Mucosa of descending colon (tissue), 3 donors: ENCODE measurements around the gene DLX1. TPM values are rescaled to one million over a fixed set of nuclear protein-coding genes. Genes with fewer than 3 reads are reported as not detected.

Experiments
- ATAC-seq: fragments of 200-7000 bp; cut with Tn5 transposase; one replicate; pipeline ENCODE4 v1.9.1; 2020; ENCODE audit warnings: mild to moderate bottlenecking, moderate library complexity
- DNase-seq, 3 donors: peaks; one replicate each; pipeline ENCODE4 v3.0.0-alpha.2; 2020
- H3K36me3 ChIP-seq: fragments of 200-600 bp; one replicate; pipeline ENCODE4 v1.8.0; 2021; ENCODE audit warnings: low read depth, mild to moderate bottlenecking
- H3K4me1 ChIP-seq: fragments of 200-600 bp; one replicate; pipeline ENCODE4 v1.8.0; 2021; ENCODE audit warnings: low read depth, mild to moderate bottlenecking
- H3K4me3 ChIP-seq: fragments of 200-600 bp; one replicate; pipeline ENCODE4 v1.8.0; 2021; ENCODE audit warnings: mild to moderate bottlenecking
- H3K9me3 ChIP-seq: fragments of 200-600 bp; one replicate; pipeline ENCODE4 v1.8.0; 2021; ENCODE audit warnings: mild to moderate bottlenecking
- intact Hi-C, 2 donors: fragments of 100-400 bp; cut with DNase I in 1 of 2; cut with micrococcal nuclease in 1 of 2; formaldehyde crosslinking; loops; one replicate each; pipeline versions ENCODE4 v1.11.0 to v1.11.1; 2022; cut with DNase I, micrococcal nuclease
- total RNA-seq, 3 donors: library from RNA; stranded (reverse); fragmentation: NEBNext Ultra II Directional in 2 of 3; extraction: Animal tissue kit (Norgen Biotek cat#: 25700) in 2 of 3; gene quantifications; one replicate each; pipeline versions ENCODE4 v1.2.1 to v1.2.4, GENCODE V29; 2021 to 2023
- TF ChIP-seq, protein P1 (sequence below): fragments of 200-600 bp; IDR thresholded peaks from one replicate; pipeline ENCODE4 v1.8.0; 2022; ENCODE audit warnings: antibody characterized with exemption, mild to moderate bottlenecking
- donor health status: DM: no; HTN: no; CAD: no; lungs with moderate emphysema.
- donor health status: DM: no; HTN: no; CAD: no.
- donor health status: DM: no; HTN: yes; CAD: no.

Gene DLX1
- total RNA-seq, 3 donors from 2014 or later: 0.14 to 0.79 (median 0.58) TPM

DNA sequence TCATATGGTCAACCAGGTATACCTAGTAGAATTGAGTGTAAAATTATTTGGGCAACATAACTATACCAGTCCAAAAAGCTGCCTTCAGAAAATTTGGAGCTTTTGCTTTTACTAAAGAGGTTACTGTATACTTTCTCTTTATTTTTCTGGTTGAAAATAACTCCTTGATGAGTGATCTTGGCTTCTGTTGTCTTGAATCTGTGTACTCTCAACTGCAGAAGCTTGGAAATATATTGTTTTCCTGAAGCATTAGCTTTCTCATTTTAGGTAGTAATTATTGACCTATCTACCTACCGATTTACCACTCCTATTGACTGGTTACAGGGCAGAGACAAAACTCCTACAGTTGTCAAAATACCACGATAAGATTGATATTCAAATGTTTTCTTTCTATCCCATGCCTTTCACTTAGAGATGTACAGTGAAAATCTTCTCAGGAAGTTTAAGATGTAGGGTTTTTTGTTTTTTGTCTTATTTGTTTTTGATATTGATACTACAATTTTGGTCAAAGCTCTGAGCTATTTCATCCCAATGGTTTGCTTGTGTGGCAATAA lies 35.7 kb upstream of the DLX1 start:
- no peak for ATAC-seq
- intact Hi-C loops: no loop called here
- Histone ChIP-seq H3K9me3 (no peaks in the 10 kb centered on the region), H3K4me3 (no peak overlapping the region), H3K36me3 (no peaks in the 10 kb centered on the region), H3K4me1 (no peaks in the 10 kb centered on the region)
- DNase-seq: no peak
- TF ChIP-seq, protein P1, sequence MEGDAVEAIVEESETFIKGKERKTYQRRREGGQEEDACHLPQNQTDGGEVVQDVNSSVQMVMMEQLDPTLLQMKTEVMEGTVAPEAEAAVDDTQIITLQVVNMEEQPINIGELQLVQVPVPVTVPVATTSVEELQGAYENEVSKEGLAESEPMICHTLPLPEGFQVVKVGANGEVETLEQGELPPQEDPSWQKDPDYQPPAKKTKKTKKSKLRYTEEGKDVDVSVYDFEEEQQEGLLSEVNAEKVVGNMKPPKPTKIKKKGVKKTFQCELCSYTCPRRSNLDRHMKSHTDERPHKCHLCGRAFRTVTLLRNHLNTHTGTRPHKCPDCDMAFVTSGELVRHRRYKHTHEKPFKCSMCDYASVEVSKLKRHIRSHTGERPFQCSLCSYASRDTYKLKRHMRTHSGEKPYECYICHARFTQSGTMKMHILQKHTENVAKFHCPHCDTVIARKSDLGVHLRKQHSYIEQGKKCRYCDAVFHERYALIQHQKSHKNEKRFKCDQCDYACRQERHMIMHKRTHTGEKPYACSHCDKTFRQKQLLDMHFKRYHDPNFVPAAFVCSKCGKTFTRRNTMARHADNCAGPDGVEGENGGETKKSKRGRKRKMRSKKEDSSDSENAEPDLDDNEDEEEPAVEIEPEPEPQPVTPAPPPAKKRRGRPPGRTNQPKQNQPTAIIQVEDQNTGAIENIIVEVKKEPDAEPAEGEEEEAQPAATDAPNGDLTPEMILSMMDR: no peak

DNA sequence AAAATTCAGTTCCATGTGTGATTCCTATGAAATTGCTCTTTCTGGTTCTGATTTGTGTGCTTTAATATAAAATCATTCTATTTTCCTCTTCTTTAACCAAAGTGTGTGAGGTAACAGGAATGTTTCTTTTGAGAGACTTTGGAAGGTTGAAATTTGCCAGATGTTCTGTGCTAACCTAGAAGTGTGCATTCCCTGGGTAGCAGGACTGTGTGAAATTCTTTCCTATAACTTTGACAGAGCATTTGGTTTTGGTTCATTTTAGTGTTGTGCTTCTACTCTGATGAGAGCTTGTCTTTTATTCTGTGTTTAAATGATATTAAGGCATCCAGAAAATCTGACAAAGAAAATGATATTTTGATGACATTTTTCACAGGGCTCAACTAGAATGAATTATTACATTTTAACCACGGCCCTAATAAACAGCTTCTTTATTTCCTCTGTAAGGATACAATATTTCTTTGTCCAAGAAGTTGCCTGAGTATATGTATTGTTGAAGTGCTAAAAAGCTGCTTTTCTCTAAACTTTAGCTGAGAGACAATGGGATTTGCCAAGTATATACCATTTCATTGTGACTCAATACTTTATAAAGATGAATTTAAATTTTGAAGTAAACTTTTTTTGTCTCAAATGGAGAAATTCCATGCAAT lies 34.7 kb upstream of the DLX1 start:
- TF ChIP-seq, protein P1: no peak
- intact Hi-C loops: no loop called here
- no peak for ATAC-seq

DNA sequence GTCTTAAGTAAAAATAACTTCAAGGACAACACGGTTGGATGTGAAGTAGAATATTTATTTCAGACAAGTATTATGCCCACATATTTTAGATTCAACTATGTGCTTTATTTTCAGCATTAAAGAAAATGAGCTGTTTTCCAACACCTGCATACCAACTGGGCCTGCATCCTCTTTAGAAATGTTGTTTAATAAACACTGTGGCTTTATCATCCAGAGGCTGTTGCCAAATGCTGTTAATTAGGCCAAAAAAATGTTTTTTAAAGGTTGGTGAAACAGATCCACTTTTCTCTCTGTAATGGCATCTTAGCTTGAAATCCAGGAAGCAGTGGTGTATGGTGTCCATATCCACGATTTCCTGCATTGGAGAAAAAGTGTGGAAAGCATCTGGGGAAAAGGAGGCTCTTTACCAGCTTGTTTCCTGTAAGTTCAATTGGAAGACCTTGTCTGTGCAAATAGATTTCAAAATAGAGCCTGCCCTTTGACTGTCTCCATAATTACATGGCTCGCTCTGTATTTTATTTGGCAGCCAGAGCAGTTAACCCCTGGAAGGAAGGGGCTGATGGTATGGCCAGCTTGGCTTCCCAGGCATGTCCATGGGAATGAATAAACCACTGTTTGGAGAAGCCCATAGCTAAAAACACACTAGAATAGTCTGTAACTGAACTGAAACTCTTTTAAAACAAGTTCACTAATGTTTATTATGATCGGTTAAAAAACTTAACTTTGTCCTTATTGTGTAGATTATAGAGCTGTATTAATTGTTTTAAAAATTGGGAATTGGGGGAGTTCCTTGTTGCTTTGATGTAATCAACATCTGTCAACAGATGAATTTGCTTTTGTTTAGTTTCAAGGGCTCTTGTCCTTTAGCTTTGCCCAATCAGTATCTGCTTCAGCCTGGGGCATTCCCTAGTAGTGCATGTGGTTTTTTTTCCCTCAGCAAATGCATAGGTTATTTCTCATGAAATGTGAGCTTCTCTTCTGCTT lies 33.0 kb upstream of the DLX1 start:
- DNase-seq: no peak
- Histone ChIP-seq H3K4me1 (no peaks in the 10 kb centered on the region), H3K4me3 (no peak overlapping the region), H3K36me3 (no peaks in the 10 kb centered on the region), H3K9me3 (no peaks in the 10 kb centered on the region)
- no peak for ATAC-seq
- intact Hi-C loops: no loop called here
- TF ChIP-seq, protein P1: no peak

More for the DNA sequence above, 34.7 kb upstream of the DLX1 start:
- DNase-seq: no peak
- no peaks in the 10 kb centered on the region for H3K36me3 ChIP-seq
- no peak overlapping the region for H3K4me3 ChIP-seq
- H3K9me3 ChIP-seq: no peaks in the 10 kb centered on the region
- no peaks in the 10 kb centered on the region for H3K4me1 ChIP-seq

DNA sequence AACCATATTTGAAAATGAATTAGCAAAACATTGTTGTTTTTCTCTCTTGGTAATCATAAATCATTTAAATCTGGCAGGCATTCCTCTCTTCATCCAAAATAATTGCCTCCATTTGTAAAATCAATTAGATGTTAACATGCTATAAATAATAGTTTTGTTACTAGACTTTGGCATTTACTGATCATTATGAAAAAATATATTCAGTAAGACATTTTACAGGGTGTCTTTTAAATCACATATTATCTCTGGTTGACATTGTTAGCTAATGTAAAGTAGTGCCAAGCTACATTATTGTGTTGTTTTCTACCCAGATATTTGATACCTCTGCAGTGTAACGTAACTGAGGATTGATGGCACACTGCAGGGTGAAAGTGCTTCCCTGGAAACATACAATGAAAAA lies 31.8 kb upstream of the DLX1 start:
- Histone ChIP-seq H3K9me3 (no peaks in the 10 kb centered on the region), H3K36me3 (no peaks in the 10 kb centered on the region), H3K4me1 (no peaks in the 10 kb centered on the region), H3K4me3 (no peak overlapping the region)
- TF ChIP-seq, protein P1: no peak
- no peak for DNase-seq
- intact Hi-C loops: no loop called here
- ATAC-seq: no peak

DNA sequence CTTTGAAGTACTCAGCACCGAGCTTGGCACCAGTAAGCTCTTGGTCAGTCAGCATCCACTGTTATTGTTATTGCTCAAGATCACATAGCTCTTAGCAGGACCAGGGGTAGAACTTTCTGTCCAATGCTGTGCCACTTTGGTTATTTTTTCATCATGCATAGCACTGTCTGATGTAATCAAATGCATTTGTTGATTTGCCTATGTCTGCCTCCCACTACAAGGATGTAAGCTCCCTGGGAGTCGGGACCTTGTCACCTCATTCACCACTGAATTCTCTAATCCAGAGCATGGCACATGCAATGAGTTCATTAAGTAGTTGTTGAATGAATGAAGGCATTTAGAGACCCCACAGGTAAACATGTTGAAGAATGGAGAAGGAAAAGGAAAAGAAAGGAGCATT lies 29.0 kb upstream of the DLX1 start:
- DNase-seq (no peak), ATAC-seq (no peak)
- Histone ChIP-seq H3K4me3 (no peak overlapping the region), H3K4me1 (no peaks in the 10 kb centered on the region), H3K9me3 (no peaks in the 10 kb centered on the region), H3K36me3 (no peaks in the 10 kb centered on the region)
- TF ChIP-seq, protein P1: no peak
- intact Hi-C loops: no loop called here
